SK-N-SH treated with all-trans-retinoic acid at 6 μM for 48 hours (cell line): ENCODE data around the gene DAPL1.

Source experiments
- ATAC-seq: fragments of 200-7000 bp; cut with Tn5 transposase; 3 replicates; pipeline ENCODE4 v1.9.1; 2020; ENCODE audit warnings: mild to moderate bottlenecking, moderate library complexity
- CREB5 ChIP-seq: fragments of 250-450 bp; sonication (Bioruptor Pico); IDR thresholded peaks from 2 replicates; pipeline ENCODE4 v1.5.1; 2020; ENCODE audit warnings: low read depth, mild to moderate bottlenecking, moderate library complexity
- CSDC2 ChIP-seq: fragments of 250-450 bp; sonication (Bioruptor Pico); IDR thresholded peaks from 2 replicates; pipeline ENCODE4 v1.5.0; 2020; ENCODE audit warnings: mild to moderate bottlenecking, moderate library complexity
- ESRRG ChIP-seq: fragments of 250-450 bp; sonication (Bioruptor Pico); IDR thresholded peaks from 2 replicates; pipeline ENCODE4 v1.6.1; 2021; ENCODE audit warnings: mild to moderate bottlenecking
- GLIS3 ChIP-seq: fragments of 250-450 bp; sonication (Bioruptor Pico); IDR thresholded peaks from 2 replicates; pipeline ENCODE4 v1.5.0; 2020; ENCODE audit warnings: mild to moderate bottlenecking, moderate library complexity
- ISL1 ChIP-seq: fragments of 250-450 bp; sonication (Bioruptor Pico); IDR thresholded peaks from 2 replicates; pipeline ENCODE4 v2.1.2; 2022; ENCODE audit warnings: mild to moderate bottlenecking, moderate library complexity
- OSR1 ChIP-seq: fragments of 250-450 bp; sonication (Bioruptor Pico); IDR thresholded peaks from 2 replicates; pipeline ENCODE4 v1.8.0; 2022; ENCODE audit warnings: moderate library complexity, mild to moderate bottlenecking, inconsistent platforms
- PATZ1 ChIP-seq: fragments of 250-450 bp; sonication (Bioruptor Pico); IDR thresholded peaks from 2 replicates; pipeline ENCODE4 v1.8.0; 2020; ENCODE audit warnings: mild to moderate bottlenecking, moderate library complexity, borderline replicate concordance
- POU6F1 ChIP-seq: fragments of 250-450 bp; sonication (Bioruptor Pico); IDR thresholded peaks from 2 replicates; pipeline ENCODE4 v1.8.0; 2021; ENCODE audit warnings: low read depth, mild to moderate bottlenecking, moderate library complexity, borderline replicate concordance
- PPARA ChIP-seq: fragments of 250-450 bp; sonication (Bioruptor Pico); IDR thresholded peaks from 2 replicates; pipeline ENCODE4 v1.5.0; 2020; ENCODE audit warnings: mild to moderate bottlenecking, borderline replicate concordance
- RARB ChIP-seq: fragments of 250-450 bp; sonication (Bioruptor Pico); IDR thresholded peaks from 2 replicates; pipeline ENCODE4 v1.8.0; 2021; ENCODE audit warnings: mild to moderate bottlenecking, moderate library complexity
- SNAI2 ChIP-seq: fragments of 250-450 bp; sonication (Bioruptor Pico); IDR thresholded peaks from 2 replicates; pipeline ENCODE4 v1.5.0; 2020; ENCODE audit warnings: mild to moderate bottlenecking, moderate library complexity
- TCF4 ChIP-seq: fragments of 250-450 bp; sonication (Bioruptor Pico); IDR thresholded peaks from 2 replicates; pipeline ENCODE4 v1.8.0; 2021; ENCODE audit warnings: mild to moderate bottlenecking, moderate library complexity, borderline replicate concordance
- TOX ChIP-seq: fragments of 250-450 bp; sonication (Bioruptor Pico); IDR thresholded peaks from 2 replicates; pipeline ENCODE4 v1.8.0; 2021; ENCODE audit warnings: mild to moderate bottlenecking, moderate library complexity, borderline replicate concordance
- ZC3H10 ChIP-seq: fragments of 250-450 bp; sonication (Bioruptor Pico); IDR thresholded peaks from 2 replicates; pipeline ENCODE4 v1.5.1; 2021; ENCODE audit warnings: mild to moderate bottlenecking, moderate library complexity
- ZFP3 ChIP-seq: fragments of 250-450 bp; sonication (Bioruptor Pico); IDR thresholded peaks from 2 replicates; pipeline ENCODE4 v1.5.0; 2020; ENCODE audit warnings: mild to moderate bottlenecking, moderate library complexity
- ZFP30 ChIP-seq: fragments of 450-650 bp; formaldehyde crosslinking; IDR thresholded peaks from 2 replicates; pipeline ENCODE4 v1.5.0; 2022; ENCODE audit warnings: mild to moderate bottlenecking, moderate library complexity
- ZNF70 ChIP-seq: fragments of 450-650 bp; formaldehyde crosslinking; IDR thresholded peaks from 2 replicates; pipeline ENCODE4 v1.5.0; 2020; ENCODE audit warnings: mild to moderate bottlenecking, moderate library complexity
- ZNF8 ChIP-seq: fragments of 450-650 bp; formaldehyde crosslinking; IDR thresholded peaks from 2 replicates; pipeline ENCODE4 v1.5.0; 2020; ENCODE audit warnings: mild to moderate bottlenecking, moderate library complexity
- TF ChIP-seq, protein P1 (sequence below): fragments of 250-450 bp; sonication (Bioruptor Pico); IDR thresholded peaks from 2 replicates; pipeline ENCODE4 v1.5.0; 2020; ENCODE audit warnings: mild to moderate bottlenecking, moderate library complexity

The DAPL1 gene

GRCh38 chr2:158826965-158827364 lies 31.8 kb downstream of the DAPL1 start:
- ATAC-seq, result no peak

GRCh38 chr2:158828378-158829164 lies 33.5 kb downstream of the DAPL1 start:
- peak; percentile 77 for ATAC-seq
- peak; percentile 90 for TF ChIP-seq ISL1
- TF ChIP-seq CSDC2 (CRISPR knock-in tag), result no peak
- TF ChIP-seq SNAI2, result 0 out of 2 replicates have a peak, but pooled peaks have one; percentile 29
- no peak for TF ChIP-seq GLIS3 (CRISPR knock-in tag)
- no peak for TF ChIP-seq ZNF8 (CRISPR knock-in tag)
- TF ChIP-seq TOX (CRISPR knock-in tag), result no peak
- no peak for TF ChIP-seq PATZ1 (CRISPR knock-in tag)
- no peak for TF ChIP-seq ZFP30 (CRISPR knock-in tag)

More at GRCh38 chr2:158826965-158827364, 31.8 kb downstream of the DAPL1 start:
- TF ChIP-seq, protein P1, sequence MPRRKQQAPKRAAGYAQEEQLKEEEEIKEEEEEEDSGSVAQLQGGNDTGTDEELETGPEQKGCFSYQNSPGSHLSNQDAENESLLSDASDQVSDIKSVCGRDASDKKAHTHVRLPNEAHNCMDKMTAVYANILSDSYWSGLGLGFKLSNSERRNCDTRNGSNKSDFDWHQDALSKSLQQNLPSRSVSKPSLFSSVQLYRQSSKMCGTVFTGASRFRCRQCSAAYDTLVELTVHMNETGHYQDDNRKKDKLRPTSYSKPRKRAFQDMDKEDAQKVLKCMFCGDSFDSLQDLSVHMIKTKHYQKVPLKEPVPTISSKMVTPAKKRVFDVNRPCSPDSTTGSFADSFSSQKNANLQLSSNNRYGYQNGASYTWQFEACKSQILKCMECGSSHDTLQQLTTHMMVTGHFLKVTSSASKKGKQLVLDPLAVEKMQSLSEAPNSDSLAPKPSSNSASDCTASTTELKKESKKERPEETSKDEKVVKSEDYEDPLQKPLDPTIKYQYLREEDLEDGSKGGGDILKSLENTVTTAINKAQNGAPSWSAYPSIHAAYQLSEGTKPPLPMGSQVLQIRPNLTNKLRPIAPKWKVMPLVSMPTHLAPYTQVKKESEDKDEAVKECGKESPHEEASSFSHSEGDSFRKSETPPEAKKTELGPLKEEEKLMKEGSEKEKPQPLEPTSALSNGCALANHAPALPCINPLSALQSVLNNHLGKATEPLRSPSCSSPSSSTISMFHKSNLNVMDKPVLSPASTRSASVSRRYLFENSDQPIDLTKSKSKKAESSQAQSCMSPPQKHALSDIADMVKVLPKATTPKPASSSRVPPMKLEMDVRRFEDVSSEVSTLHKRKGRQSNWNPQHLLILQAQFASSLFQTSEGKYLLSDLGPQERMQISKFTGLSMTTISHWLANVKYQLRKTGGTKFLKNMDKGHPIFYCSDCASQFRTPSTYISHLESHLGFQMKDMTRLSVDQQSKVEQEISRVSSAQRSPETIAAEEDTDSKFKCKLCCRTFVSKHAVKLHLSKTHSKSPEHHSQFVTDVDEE (CRISPR knock-in tag), result no peak
- TF ChIP-seq GLIS3 (CRISPR knock-in tag), result no peak

DNA sequence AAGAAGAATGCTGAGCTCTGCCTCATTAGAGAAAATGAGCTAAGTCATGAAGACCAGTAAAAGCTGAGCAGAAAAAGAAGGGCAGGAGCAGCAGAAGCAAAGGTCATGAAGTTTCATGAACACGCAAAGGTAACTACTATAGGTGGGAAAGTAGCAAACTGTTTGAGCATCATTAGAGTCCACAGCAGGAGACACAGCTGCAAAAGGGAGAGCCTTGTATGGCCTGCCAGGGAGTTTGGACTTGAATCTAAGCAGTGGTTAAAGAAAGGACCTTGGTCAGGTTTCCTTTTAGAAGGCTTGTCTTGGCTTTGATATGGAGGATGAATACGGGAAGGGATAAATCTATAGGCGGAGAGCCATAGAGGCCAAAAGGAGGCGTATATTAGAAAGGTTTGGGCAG lies 34.0 kb downstream of the DAPL1 start:
- peak; percentile 50 for ATAC-seq
- TF ChIP-seq SNAI2 (no peak), ZNF70 (no peak), ZFP3 (CRISPR knock-in tag) (no peak), POU6F1 (CRISPR knock-in tag) (no peak), OSR1 (CRISPR knock-in tag) (no peak), TCF4 (CRISPR knock-in tag) (no peak), ESRRG (CRISPR knock-in tag) (no peak), CSDC2 (CRISPR knock-in tag) (no peak), ISL1 (no peak), ZFP30 (CRISPR knock-in tag) (no peak)
- TF ChIP-seq, protein P1 (CRISPR knock-in tag), result no peak

DNA sequence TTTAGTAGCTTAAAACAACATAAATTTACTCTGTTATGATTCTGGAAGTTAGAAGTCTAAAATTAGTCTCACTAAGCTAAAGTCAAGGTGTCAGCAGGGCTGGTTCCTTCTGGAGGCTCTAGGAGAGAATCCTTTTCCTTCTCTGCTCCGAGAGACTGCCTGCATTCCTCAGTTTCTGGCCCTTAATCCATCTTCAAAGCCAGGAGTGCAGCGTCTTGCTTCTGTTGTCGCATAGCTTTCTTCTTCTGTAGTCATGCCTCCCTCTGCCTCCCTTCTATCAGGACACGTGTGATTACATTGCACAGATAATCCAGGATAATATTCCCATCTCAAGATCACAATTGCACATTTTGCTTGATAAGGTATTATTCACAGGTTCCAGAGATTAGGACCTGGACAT lies 35.1 kb downstream of the DAPL1 start:
- no peak for ATAC-seq
- TF ChIP-seq ZC3H10 (CRISPR knock-in tag), result no peak
- no peak for TF ChIP-seq RARB (CRISPR knock-in tag)
- no peak for TF ChIP-seq TOX (CRISPR knock-in tag)
- TF ChIP-seq CREB5, result no peak
- no peak for TF ChIP-seq PPARA (CRISPR knock-in tag)
- TF ChIP-seq, protein P1 (CRISPR knock-in tag), result no peak
- TF ChIP-seq ZNF8 (CRISPR knock-in tag), result no peak
- no peak for TF ChIP-seq TCF4 (CRISPR knock-in tag)
- TF ChIP-seq POU6F1 (CRISPR knock-in tag), result no peak
- no peak for TF ChIP-seq OSR1 (CRISPR knock-in tag)
